HS-5 (cell line): ENCODE data around the gene OCLN.
A peak's percentile ranks its signal among the peaks of the same experiment; 100 is the strongest.
"Not testable (repeated sequence)": the region's sequence is repeated elsewhere in the genome, so short reads cannot be mapped to it uniquely, and the experiment has no call there.

Experiments
- DNase-seq: peaks from one replicate; pipeline ENCODE4 v3.0.0-alpha.2; 2012; ENCODE audit warnings: low read depth

The OCLN gene

GRCh38 chr5:69491027-69491426 is 1.6 kb upstream of the OCLN start:
- no peak for DNase-seq

- DNase-seq, result no peak
These were observed 676 bp upstream of the OCLN start for GRCh38 chr5:69491838-69492390.

- DNase-seq, result no peak
These were observed 369 bp downstream of the OCLN start for GRCh38 chr5:69492923-69493395.

GRCh38 chr5:69493396-69494133 is 975 bp downstream of the OCLN start:
- no peak for DNase-seq

- DNase-seq, result no peak
These were observed 1.9 kb downstream of the OCLN start for GRCh38 chr5:69494452-69494851.

GRCh38 chr5:69497006-69497520 is 4.5 kb downstream of the OCLN start:
- no peak for DNase-seq

GRCh38 chr5:69498384-69498783 is 5.8 kb downstream of the OCLN start:
- DNase-seq, result no peak

- DNase-seq, result no peak
These were observed 9.8 kb downstream of the OCLN start for GRCh38 chr5:69502367-69502766.

GRCh38 chr5:69502767-69503488 is 10.3 kb downstream of the OCLN start:
- DNase-seq, result peak; percentile 74

GRCh38 chr5:69504036-69504435 is 11.4 kb downstream of the OCLN start:
- no peak for DNase-seq

GRCh38 chr5:69505306-69505705 is 12.7 kb downstream of the OCLN start:
- DNase-seq, result no peak

GRCh38 chr5:69509212-69509611 is 16.6 kb downstream of the OCLN start:
- no peak for DNase-seq

- DNase-seq, result no peak
These were observed 18.1 kb downstream of the OCLN start for GRCh38 chr5:69510694-69511093.

GRCh38 chr5:69512740-69513260 is 20.2 kb downstream of the OCLN start:
- peak; percentile 61 for DNase-seq

- DNase-seq, result not testable (repeated sequence)
These were observed 23.0 kb downstream of the OCLN start for GRCh38 chr5:69515570-69515969.

- DNase-seq, result no peak
These were observed 24.2 kb downstream of the OCLN start for GRCh38 chr5:69516769-69517168.

GRCh38 chr5:69517763-69518212 is 25.2 kb downstream of the OCLN start:
- no peak for DNase-seq

- no peak for DNase-seq
These were observed 26.7 kb downstream of the OCLN start for GRCh38 chr5:69519285-69519684.

- DNase-seq, result no peak
These were observed 29.4 kb downstream of the OCLN start for GRCh38 chr5:69522035-69522434.

GRCh38 chr5:69525490-69525889 is 32.9 kb downstream of the OCLN start:
- no peak for DNase-seq

GRCh38 chr5:69526660-69527059 is 34.1 kb downstream of the OCLN start:
- no peak for DNase-seq

GRCh38 chr5:69527128-69527770 is 34.7 kb downstream of the OCLN start:
- no peak for DNase-seq
